Adipocyte (in vitro differentiated cells): Measurements from ENCODE around the gene ST6GALNAC5.
"Not testable (repeated sequence)": the region's sequence is repeated elsewhere in the genome, so short reads cannot be mapped to it uniquely, and the experiment has no call there.

Experiments used
- DNase-seq: peaks from one replicate; pipeline ENCODE4 v3.0.0-alpha.2; 2015; ENCODE audit warnings: low read depth
- H3K27me3 ChIP-seq: replicated peaks from 2 replicates; pipeline ENCODE4 v1.7.0; 2013; ENCODE audit warnings: mild to moderate bottlenecking, low read length, moderate library complexity; ENCODE audit not compliant: control insufficient read depth, insufficient read depth
- H3K36me3 ChIP-seq: 2 replicates; pipeline ENCODE4 v1.7.0; 2013; ENCODE audit warnings: low read length, mild to moderate bottlenecking, moderate library complexity; ENCODE audit not compliant: control insufficient read depth, insufficient read depth, severe bottlenecking
- H3K4me1 ChIP-seq: 2 replicates; pipeline ENCODE4 v1.7.0; 2013; ENCODE audit warnings: mild to moderate bottlenecking, low read length, moderate library complexity; ENCODE audit not compliant: control insufficient read depth, insufficient read depth
- H3K4me3 ChIP-seq: 2 replicates; pipeline ENCODE4 v1.7.0; 2013; ENCODE audit warnings: mild to moderate bottlenecking, low read length, moderate library complexity
- H3K9ac ChIP-seq: 2 replicates; pipeline ENCODE4 v1.7.0; 2013; ENCODE audit warnings: mild to moderate bottlenecking, low read length, moderate library complexity
- H3K9me3 ChIP-seq: 2 replicates; pipeline ENCODE4 v1.7.0; 2013; ENCODE audit warnings: mild to moderate bottlenecking, low read length, moderate library complexity; ENCODE audit not compliant: control insufficient read depth

The ST6GALNAC5 gene

DNA sequence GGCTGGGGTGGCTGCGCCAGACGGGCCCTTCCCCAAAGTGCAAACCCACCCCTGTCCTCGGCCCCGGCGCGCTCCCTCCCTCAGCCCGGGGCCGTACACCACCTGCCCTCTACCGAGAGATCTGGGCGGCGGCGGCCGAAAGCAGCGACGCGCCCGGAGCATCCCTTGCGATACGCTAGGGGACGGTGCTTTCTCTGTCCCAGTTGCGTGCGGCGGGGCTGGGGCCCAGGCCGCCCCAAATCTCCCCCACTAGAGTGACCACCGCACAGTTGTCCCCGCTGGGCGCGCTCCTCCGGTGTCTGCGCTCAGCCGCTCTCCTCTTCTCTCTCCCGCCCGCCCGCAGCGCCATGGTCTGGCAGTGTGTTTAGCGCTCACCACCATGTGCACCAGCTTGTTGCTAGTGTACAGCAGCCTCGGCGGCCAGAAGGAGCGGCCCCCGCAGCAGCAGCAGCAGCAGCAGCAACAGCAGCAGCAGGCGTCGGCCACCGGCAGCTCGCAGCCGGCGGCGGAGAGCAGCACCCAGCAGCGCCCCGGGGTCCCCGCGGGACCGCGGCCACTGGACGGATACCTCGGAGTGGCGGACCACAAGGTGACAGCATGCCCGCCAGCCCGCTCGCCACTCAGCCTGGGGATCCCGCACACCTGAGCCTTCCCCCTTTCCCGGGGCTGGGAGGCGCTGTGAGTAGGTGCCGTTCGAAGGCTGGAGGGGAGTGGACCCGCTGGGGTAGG is 1.0 kb downstream of the ST6GALNAC5 start:
- Histone ChIP-seq H3K4me3 (peak overlapping the region; percentile 81), H3K36me3 (no peaks in the 10 kb centered on the region), H3K27me3 (peaks cover 4% of the 10 kb centered on the region), H3K9me3 (no peaks in the 10 kb centered on the region), H3K9ac (peak overlapping the region; percentile 56), H3K4me1 (peaks cover 3% of the 10 kb centered on the region)
- peak; percentile 75 for DNase-seq

DNA sequence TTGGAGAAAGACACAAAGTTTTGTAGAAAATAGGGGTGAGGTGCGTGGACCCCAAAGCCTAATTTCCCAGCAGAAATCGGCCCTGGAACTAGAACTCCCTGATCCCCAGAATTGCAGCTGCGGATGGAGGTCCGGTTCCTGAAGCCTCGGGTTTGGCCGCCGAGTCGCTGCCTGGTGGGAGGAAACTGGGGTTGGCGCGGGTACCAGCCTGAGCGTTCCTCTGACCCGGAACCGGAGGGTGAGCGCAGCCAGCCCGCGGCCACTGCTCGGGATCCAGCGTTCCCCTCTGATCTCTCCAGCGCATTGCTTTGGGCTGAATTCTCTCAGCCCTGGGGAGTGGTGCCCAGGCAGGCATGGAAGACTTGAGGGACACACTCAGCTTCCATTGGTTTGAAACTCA is 1.6 kb downstream of the ST6GALNAC5 start:
- no peaks in the 10 kb centered on the region for H3K9me3 ChIP-seq
- no peak for DNase-seq
- H3K27me3 ChIP-seq, result peaks cover 4% of the 10 kb centered on the region
- H3K36me3 ChIP-seq, result no peaks in the 10 kb centered on the region
- H3K4me3 ChIP-seq, result peak overlapping the region; percentile 81
- peaks cover 3% of the 10 kb centered on the region for H3K4me1 ChIP-seq
- no peak overlapping the region for H3K9ac ChIP-seq

DNA sequence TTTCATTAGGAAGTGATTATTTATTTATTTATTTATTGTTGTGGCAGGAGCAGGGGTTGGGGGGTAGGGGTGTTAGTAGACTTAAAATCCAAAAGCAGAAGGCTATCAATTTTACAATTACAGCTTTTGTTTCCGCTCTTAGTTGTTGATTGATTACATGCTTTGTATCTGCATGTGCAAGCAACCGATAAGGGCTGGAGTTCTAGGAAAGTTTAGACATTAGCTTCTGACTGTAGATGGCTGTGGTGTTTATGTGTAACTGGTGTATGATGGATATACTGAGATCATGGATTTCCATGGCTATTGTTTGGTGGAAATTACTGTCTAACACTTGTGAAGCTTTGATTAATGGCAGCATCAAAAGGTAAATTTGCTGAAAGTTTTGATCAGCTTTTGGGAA is 2.8 kb downstream of the ST6GALNAC5 start:
- Histone ChIP-seq H3K9me3 (no peaks in the 10 kb centered on the region), H3K4me1 (peaks cover 3% of the 10 kb centered on the region), H3K27me3 (peaks cover 4% of the 10 kb centered on the region), H3K9ac (no peak overlapping the region), H3K4me3 (no peak overlapping the region), H3K36me3 (no peaks in the 10 kb centered on the region)
- DNase-seq, result no peak

DNA sequence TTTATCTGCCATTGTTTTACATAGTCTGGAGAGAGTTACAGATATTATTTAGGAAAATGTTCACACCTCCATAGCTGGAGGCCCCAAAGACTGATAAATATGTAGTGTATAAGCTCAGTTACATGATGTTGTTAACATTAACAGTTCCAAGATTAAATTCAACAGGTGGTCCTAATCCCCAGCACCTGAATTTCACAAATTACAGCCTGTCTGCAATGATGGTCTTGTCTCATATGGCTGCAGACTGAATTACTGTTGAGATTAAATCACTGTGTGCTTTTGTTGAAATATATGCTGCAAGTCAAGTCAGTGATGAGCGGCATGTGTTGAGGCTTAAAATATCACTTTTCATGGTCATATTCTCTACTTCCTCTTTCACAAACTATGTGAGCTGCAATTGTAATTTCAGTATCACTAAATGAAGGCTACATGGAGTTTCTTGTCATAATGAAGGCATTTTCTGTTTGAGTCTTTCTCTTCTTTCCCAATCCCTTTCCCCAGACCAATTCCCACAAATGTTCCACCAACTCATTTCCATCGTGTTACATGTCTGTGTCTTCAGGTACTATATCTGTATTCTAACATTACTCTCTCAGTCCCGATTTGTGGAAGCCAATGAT is 4.2 kb downstream of the ST6GALNAC5 start:
- Histone ChIP-seq H3K4me1 (peaks cover 3% of the 10 kb centered on the region), H3K27me3 (no peaks in the 10 kb centered on the region), H3K9ac (no peak overlapping the region), H3K4me3 (no peak overlapping the region), H3K9me3 (no peaks in the 10 kb centered on the region), H3K36me3 (no peaks in the 10 kb centered on the region)
- DNase-seq, result no peak

DNA sequence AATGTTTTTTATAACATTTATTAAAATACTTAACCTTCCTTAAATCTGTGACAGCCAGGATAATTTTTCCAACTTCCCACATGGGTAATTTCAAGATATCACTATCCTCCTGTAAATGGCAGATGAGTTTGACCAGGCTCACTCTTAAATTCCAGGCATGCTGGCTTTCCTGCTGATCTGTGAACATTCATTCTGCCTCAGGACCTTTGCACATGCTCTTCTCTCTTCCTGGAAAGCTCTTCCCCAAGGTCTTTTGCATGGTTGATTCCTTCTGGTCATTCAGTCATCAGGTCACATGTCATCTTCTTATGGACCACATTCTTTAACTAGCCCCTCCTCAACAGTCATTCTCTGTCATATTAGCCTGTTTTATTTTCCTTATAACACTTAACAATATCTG is 5.7 kb downstream of the ST6GALNAC5 start:
- H3K36me3 ChIP-seq, result no peaks in the 10 kb centered on the region
- no peaks in the 10 kb centered on the region for H3K9me3 ChIP-seq
- H3K9ac ChIP-seq, result no peak overlapping the region
- no peaks in the 10 kb centered on the region for H3K4me1 ChIP-seq
- H3K4me3 ChIP-seq, result no peak overlapping the region
- no peak for DNase-seq
- no peaks in the 10 kb centered on the region for H3K27me3 ChIP-seq

DNA sequence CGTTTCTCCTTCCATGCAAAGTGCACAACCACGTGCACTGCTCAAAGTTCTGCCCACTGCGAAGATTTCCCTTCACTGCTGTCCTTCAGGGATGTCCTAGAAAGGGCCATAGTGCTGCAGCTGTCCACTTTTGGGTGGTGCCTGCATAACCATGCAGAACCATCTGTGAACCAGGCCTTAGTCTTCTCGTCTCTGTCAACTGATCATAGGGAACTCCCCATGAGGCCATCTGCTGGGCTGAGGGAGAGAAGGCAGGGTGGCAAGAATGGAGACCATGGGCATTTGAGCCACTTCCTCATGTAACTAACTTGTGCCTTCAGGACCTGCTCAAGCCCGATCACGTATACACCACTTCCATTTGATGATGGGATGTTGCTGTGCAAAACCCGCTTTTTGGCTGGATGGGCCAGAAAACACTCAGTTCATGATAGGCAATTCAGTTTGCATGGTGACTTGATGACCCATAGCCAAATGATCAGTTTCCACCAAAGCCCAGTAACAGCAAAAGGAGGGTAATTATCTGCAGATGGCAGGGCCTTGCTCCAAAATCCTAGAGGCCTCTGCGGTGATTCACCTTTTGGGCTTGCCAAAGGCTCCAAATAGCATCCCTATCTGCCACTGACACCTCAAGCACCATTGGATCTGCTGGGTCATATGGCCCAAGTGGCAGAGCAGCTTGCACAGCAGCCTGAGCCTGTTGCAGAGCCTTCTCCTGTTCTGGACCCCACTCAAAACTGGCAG is 9.5 kb downstream of the ST6GALNAC5 start:
- no peaks in the 10 kb centered on the region for H3K36me3 ChIP-seq
- no peak overlapping the region for H3K4me3 ChIP-seq
- no peaks in the 10 kb centered on the region for H3K4me1 ChIP-seq
- H3K27me3 ChIP-seq, result no peaks in the 10 kb centered on the region
- DNase-seq, result no peak
- H3K9me3 ChIP-seq, result no peaks in the 10 kb centered on the region
- H3K9ac ChIP-seq, result no peak overlapping the region

DNA sequence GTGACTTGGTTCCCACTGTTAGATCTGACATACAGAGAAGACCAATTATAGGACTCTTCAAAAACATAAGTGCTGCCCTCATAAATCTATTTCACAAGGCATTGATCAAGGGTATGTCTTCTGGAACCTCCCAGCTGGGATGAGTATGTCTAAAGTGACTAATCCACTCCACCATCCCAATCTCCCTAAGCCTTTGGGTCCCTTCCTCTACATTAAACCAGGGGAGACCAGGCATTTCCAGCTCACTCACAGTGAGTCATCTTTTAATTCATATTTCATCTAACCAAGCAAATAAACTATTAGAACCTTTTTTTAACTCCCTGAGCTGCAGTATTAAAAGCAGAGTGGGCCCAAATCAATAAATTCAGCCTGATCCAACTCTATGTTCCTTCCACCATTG is 11.7 kb downstream of the ST6GALNAC5 start:
- not testable (repeated sequence) for H3K9ac ChIP-seq, DNase-seq, H3K9me3 ChIP-seq, H3K27me3 ChIP-seq, H3K36me3 ChIP-seq, H3K4me3 ChIP-seq, H3K4me1 ChIP-seq

DNA sequence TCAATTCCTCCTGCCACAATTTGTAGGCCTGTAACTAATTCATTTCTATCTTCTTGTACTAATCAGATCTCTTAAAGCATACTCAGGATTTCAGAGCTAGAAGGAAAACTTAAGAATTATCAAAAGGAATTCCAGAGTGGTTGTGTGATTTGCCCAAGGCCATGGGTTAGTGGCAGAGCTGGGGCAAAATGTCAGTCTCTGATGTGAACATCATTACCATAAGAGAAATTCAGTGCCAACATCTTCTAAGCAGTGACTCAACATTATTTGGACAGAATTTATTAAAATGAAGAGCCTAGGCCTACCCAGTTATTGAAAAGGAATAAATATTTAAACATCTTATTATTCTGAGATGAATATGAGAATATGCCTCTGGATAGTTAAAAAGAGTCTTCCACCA is 14.5 kb downstream of the ST6GALNAC5 start:
- Histone ChIP-seq H3K9me3 (no peaks in the 10 kb centered on the region), H3K9ac (no peak overlapping the region), H3K27me3 (no peaks in the 10 kb centered on the region), H3K4me3 (no peak overlapping the region), H3K4me1 (no peaks in the 10 kb centered on the region), H3K36me3 (no peaks in the 10 kb centered on the region)
- DNase-seq, result peak; percentile 41

DNA sequence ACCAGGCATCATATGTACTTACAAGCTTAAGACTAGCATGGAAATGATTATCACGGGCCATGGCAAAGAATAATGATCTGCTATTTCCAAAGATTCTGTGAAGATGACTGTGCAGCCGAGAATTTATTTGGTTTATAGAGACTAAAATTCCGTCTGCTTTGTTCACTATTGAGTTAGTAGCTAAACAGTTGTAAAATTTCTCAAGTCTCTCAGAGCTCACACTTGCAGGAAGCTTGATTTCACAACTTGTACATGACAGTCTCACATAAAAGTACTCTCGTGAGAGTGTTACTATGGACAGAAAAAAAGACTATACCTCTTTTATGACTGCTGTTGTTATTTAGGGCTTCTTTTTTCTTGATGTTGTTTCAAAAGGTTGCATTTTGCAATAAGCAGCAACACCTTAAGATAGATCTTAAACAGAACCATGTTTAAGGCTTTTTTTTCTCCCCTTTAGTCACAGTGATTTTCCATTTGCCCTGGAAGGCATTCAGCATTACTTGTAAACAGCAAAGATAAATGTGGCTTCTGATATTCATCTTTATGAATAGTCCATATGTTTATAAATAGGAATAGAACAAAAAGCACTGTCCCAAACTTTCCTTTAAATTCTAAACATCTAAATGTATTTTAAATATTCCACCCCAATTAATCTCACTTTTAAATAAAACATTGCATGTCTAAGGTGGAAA is 24.8 kb downstream of the ST6GALNAC5 start:
- DNase-seq, result peak; percentile 71
- peak overlapping the region; percentile 58 for H3K4me3 ChIP-seq
- no peaks in the 10 kb centered on the region for H3K27me3 ChIP-seq
- H3K9ac ChIP-seq, result peak overlapping the region; percentile 5
- H3K9me3 ChIP-seq, result peaks cover 11% of the 10 kb centered on the region
- H3K36me3 ChIP-seq, result no peaks in the 10 kb centered on the region
- peaks cover 15% of the 10 kb centered on the region for H3K4me1 ChIP-seq

DNA sequence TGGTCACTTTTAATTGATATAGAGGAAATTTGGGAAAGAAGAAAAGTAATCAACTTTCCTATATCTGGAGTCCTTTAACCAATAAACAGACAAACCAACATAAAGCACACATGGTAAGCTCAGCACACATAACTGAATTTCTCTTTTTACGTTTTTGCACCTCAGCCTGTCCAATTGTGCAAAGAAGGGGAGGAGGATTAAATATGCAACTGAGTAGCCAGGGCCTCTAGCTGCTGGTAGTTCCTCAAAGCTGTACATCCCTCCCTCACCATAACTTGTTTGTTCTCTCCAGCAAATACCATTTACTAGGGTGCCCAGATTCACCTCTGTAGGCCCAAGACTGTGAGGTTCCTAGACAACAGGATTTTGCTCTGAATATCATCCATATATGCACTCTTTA is 25.4 kb downstream of the ST6GALNAC5 start:
- peak overlapping the region; percentile 58 for H3K4me3 ChIP-seq
- H3K36me3 ChIP-seq, result no peaks in the 10 kb centered on the region
- H3K9me3 ChIP-seq, result peaks cover 11% of the 10 kb centered on the region
- peak overlapping the region; percentile 5 for H3K9ac ChIP-seq
- no peak for DNase-seq
- H3K27me3 ChIP-seq, result no peaks in the 10 kb centered on the region
- H3K4me1 ChIP-seq, result peaks cover 15% of the 10 kb centered on the region

DNA sequence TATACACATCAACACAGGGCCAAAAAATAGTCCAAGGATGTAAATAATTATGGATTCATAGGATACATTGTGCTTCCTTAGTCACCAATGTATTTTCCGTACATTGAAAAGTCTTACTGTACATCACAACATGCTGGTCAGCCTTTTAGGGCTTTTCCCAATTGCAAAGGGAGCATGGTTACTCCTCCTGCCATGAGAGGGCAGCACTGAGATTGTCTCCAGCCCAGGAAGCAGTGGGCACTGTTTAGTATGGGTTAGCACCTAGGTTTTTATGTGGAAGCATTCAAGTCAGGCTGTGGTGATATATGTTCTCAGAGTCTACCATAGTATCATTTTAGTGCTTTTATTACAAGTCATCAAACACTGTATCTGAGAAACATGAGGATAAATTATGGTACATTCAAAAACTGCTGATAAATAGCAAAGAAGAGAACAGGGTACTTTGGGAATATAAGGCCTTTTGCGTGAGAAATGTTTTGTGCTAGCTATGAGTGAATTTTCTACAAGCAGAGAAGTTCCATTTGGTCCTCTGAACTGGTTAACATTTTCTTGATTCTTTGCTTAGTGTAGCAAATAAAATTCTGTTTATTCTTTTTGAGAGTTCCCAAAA is 34.0 kb downstream of the ST6GALNAC5 start:
- peak; percentile 40 for DNase-seq
- no peak overlapping the region for H3K4me3 ChIP-seq
- peaks cover 3% of the 10 kb centered on the region for H3K4me1 ChIP-seq
- H3K9ac ChIP-seq, result no peak overlapping the region
- H3K27me3 ChIP-seq, result no peaks in the 10 kb centered on the region
- H3K36me3 ChIP-seq, result no peaks in the 10 kb centered on the region
- no peaks in the 10 kb centered on the region for H3K9me3 ChIP-seq
